ENCODE measurements around the gene GNRHR.
"Not testable (repeated sequence)": the region's sequence is repeated elsewhere in the genome, so short reads cannot be mapped to it uniquely, and the experiment has no call there.

GNRHR gene, protein sequence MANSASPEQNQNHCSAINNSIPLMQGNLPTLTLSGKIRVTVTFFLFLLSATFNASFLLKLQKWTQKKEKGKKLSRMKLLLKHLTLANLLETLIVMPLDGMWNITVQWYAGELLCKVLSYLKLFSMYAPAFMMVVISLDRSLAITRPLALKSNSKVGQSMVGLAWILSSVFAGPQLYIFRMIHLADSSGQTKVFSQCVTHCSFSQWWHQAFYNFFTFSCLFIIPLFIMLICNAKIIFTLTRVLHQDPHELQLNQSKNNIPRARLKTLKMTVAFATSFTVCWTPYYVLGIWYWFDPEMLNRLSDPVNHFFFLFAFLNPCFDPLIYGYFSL

DNA sequence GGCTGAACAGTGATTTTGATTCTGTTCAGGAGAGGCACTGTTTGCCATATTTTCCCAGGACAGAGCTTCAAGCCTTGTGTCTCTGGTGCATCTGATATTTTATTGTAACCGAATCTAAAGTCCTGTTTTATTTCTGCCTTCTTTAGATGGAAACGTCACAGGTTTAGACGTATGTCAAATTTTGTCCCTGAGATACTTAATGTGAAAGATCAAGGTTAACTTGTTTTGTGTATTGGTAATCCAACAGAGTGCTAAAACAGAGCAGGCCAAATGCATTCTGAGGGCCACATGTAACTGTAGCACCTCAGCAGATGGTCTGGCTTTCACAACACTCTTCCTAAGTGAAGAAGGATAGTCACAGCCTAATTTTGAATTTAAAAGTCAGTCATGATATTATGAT, at the start of gene GNRHR:
Gene GNRHR (minus strand): TSS at position 101 of the 400 bp plus-strand sequence. CDS start 53 bp downstream, at position 48.
- no peak for DNase-seq (ENCODE audit: low spot score)

DNA sequence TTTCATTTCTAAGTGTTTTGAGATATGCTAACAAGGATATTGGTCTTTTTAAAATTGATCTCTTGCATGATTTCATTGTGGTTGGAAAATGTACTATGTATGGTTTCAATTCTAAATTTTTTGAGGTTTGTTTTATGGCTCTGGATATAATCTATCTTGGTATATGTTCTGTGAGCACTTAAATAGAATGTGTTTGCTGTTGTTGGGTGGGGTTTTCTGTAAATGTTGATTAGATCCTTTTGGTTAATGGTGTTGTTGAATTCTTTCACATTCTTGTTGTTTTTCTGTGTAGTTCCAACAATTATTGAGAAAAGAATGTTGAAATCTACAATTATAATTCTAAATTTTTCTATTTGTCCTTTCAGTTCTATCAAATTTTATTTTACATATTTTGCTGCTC, 42.6 kb upstream of the GNRHR start:
- no peak for DNase-seq (ENCODE audit: low spot score)

DNA sequence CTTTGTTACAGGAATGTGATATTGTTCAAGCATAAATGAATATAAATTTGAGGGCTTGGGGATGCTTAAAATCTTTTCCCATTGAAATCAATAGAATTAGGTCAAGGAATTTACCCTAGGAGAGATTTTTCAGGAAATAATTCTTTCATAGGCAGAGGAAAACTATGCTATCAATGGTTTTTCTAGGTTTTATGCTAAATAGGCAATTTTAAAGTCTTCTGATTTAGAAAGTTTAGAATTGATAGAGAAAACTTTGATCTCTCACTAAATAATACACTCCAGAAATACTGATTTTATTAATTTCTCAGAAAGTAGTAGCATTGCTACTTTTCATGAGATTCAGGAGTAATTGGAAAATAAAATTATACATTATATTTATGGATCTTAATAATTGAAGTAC, 36.5 kb upstream of the GNRHR start:
- no peak for DNase-seq (ENCODE audit: low spot score)

DNA sequence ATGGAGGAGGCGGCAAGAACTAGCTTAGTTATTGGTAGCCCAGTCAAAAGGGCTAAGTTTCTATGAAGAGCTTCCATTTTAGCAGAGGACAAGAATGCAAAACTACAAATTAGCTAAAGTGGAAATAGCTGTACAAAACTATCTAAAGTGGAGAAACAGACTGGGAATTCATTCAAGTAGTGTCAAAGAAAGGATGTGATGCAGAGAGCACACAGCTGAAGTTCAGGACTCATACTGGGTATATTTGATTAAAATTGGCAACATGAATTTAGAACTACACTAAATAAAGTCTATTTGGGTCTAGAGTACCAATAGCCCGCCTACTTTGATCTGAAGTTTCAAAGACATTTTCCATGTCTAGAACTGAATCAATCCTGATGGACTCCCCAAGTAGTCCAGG, 33.1 kb upstream of the GNRHR start:
- DNase-seq (ENCODE audit: low spot score) = no peak

DNA sequence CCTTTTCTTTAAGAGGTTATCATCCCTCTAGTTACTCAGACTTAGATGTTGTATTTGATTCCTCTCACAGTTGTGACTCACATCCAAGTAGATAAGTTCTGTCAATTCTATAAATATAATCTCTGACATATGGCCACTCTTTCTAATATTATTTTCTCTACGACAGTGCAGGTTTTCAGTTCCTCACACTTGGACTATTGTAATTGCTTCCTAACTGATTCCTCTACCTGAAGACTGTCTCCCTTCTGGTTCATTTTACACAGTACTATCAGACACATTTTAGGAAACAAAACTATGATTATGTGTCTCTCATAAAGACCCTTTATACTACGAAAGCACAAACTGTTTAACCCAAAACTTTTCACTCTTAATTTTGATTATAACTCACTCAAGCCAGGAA, 31.3 kb upstream of the GNRHR start:
- no peak for DNase-seq (ENCODE audit: low spot score)

DNA sequence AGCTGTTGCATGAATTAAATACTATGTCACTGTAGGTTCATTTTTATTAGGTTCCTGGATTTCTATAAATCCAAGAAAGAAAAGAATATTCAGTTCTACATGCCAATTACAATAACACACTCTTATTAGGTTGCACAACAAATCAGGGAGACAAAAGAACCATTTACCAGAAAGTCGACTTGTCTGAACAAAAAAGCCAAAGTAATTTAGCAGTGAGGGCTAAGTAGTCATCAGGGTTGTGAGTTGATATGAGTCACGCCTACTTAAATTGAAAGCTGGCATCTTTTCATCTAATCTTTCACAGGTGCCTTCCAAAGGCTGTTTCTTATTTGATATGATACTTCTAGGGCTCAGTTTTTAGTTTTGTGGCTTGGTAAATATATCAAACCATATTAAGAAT, 25.4 kb upstream of the GNRHR start:
- no peak for DNase-seq (ENCODE audit: low spot score)

DNA sequence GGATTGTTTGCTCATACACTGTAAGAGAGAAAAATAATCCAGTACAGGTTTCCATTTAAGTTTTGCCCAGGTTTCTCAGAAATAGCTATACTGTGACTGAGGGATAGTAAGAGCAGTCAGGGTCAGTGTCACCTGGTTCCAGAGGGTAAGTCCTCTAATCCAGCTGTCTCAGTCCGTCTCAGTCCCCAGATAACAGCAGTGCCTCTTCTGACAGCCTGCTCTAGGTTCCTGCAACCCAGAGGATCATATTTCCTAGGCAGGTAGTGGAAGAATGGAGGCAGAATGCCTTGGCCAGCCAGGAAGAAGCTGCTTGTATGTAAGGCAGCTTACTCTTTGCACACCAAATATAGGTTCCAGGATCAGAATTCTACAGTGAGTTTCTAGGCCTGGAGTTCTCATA, 22.6 kb upstream of the GNRHR start:
- no peak for DNase-seq (ENCODE audit: low spot score)

DNA sequence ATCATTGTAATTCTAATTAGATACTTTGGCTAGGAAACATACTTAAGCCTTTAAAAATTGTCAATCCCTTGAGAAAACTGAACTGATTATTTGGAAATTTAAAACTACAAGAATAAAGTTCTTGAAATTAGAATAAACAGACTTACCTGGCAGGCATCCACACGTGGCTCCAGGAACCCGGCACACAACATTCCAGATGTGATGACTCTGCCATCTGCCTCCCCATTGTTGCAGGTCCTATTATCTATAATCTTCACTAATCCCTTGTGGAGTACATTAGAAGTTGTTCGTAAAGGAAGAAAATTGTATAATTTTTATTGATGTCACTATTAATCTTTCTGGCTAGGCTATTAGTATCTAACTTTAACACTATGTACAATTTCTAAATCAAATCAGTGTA, 16.2 kb upstream of the GNRHR start:
- no peak for DNase-seq (ENCODE audit: low spot score)

DNA sequence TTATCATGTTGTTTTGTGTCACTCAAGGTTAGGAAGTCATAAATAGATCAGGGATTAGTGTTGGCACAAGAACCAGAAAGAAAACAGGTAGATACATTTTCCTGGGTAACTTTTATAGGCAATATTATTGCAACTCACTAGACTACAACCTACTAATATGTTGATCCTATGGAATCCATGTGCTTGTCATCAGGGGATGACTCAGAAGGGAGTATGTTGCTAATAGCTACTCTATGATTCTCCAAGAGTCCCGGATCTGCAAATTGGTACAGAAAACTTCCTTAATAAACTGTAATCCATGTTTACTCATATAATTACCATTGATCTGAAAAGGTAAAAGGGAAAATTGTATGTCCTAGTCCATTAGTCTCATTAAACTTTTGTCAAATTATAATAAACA, 11.7 kb upstream of the GNRHR start:
- DNase-seq (ENCODE audit: low spot score) = no peak

DNA sequence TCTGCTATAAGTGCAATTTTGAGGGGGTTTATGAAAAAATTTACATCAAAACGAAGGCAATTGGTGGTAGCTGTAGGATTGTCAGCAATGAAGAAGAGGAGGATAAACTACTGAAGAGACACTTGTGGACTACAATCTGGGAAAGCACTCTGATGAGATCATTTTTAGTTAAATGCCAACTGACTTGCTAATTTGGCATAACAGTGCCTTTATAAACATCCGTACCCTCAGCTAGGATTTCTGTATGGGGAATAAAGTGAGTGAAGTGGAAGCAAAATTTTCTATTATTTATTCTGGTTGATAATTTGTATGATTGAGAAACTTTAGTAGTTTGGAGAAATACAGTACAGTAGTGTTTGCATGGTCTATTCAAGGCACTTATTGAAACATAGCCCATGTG, 11.2 kb upstream of the GNRHR start:
- DNase-seq (ENCODE audit: low spot score) = no peak

DNA sequence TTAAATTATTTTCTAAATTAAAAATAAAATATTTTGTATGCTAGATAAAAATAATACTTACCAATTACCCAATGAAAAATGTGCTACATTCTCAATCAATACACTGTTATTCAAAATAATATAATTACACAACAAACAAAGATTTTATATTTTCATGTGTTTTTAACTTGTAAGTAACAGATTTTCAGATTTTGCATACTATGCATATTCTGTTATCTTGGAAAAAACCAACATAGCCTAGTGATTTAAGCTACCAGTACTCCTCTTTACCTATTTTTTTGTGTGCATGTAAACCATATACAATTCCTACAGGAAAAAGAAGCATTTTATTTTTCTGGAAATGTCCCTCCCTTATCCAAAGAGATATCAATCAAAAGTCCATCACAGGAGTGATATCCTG, 10.0 kb upstream of the GNRHR start:
- no peak for DNase-seq (ENCODE audit: low spot score)

DNA sequence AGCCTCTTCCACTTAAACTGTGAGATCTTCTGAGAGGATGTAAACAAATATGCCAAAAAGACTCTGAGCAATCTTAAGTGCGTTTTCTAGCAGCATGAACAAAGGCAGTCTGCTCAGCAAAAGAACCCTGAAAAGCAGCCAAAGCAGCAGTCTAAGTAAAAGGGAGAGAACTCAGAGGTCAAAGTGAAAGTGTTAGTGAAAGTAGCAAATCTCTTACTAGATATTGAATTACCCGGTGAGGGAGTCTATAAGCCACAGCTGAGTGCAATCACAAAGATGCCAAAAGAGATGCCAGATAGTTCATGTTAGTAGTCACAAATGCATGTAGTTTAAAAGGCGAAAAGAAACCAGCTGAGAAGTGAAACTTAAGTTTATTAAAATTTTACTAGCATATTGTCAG, 7.9 kb upstream of the GNRHR start:
- peak; percentile 11 for DNase-seq (ENCODE audit: low spot score)

DNA sequence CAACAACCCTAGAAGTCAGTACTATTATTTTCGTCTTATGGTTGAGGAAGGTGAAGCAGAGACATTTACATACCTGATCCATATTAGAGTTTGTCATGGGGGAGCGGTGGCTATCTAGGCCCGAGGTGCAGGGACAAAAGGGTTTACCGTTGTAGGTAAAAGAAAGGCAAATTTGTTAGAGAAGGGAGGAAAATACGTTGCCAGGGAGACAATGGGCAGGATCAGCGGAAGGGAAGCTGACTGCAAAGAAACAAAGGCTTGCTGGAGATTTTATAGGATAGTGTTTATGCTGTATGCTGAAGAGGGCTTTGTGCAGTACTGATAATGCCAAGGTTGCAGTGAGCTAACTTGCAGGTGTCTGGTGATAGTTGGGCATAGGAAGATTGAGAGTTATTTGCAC, 2.8 kb upstream of the GNRHR start:
- DNase-seq (ENCODE audit: low spot score) = not testable (repeated sequence)

DNA sequence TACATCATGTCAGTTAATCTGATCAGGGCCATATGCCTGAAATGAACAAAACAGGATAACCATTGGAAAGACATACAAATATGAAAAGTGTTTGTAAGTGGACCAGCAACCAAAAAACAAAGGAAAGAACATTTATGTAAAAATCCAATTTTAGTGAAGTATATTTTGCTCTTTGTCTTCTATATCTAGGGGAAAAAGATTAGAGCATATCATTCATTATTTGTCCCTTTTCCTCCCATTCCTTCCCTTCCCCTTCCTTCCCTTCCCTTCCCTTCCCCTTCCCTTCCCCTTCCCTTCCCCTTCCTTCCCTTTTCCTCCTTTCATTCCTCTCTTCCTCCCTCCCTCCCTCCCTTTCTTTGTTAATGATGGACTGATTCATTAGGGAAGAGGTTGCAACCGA, 1.8 kb upstream of the GNRHR start:
- no peak for DNase-seq (ENCODE audit: low spot score)

DNA sequence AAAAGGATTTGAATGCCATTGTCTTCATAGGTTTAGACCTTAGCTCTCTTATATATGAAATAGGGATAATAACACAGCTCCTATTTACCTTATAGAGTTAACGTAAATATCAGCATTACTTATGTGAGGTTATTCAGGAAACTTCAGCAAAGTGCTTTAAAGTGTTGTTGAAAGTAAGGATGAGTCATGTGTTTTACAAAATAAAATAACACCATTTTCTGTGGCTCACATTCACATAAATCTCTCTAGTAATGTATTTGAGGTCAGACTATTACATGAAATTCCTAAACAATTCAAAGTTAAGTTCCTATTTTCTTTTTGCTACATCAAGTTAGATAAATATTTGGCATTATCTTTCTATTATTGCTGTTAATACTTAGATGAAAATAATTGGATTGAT, 2.9 kb downstream of the GNRHR start:
- peak; percentile 7 for DNase-seq (ENCODE audit: low spot score)

DNA sequence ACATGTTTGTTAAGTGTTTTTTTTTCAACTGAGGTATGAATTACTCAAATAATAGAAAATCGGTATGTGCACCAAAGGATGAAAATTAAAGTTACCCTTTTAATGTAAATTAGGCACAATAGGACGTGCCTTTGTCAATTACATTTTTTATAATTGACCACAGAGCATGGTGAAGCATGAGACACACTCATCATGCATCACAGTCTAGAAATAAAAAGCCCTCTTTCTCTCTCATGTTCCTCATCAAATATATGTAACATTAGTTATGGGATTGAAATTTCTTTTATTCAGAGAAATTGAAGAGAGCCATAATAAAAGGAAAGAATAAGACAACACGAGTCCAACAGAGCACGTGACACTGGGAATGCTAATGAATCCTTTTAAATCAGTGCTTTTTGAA, 3.5 kb downstream of the GNRHR start:
- DNase-seq (ENCODE audit: low spot score) = no peak

DNA sequence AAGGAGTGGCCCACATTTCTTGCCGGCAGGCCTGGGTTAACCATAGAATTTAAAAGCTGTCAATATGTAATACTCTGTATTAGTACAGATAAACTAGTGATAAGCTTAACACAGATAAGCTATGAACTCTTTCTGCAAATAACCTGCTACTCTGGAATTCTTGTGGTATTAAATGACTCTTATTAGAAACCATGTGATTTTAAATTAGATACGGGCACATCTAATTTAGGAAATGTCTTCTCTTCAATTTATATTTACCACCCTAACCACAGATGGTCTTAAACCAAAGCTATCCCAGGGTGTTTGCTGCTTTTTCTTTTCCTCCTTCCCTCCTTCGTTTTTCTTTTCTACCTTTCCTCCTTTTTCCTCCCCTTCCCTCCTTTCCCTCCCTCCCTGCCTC, 4.9 kb downstream of the GNRHR start:
- DNase-seq (ENCODE audit: low spot score) = no peak

DNA sequence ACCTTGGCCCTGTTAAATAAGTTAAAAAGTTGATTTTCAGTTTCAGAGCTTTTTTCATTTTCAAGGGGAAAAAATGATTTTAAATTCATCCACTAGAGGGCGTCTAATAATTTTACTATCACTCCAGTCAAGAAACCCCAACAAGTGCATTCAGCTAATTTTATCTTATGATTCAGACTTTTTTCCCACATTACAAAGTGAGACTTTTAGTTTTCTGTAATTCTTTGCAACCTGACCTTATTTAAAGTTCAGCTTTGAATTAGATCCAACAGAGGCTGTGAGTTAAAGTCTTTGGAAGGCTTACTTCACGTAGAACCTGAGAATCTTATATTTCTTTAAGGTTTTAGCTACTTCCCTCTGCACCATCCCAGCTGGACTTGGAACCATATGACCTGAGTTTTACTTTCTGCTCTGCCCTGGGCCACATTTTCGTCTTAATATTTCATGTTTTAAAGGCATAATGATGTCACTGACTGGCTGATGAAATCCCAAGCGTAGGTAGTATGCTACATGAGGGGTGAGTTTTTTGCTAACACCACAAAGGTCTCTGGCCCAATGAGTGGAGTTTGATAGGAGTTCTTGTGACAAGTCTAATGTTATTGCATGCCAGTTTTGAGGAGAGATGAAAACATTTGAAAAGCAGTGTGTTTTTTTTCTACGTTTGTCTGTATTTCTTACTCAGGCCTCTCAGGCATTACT, 7.2 kb downstream of the GNRHR start:
- peak; percentile 29 for DNase-seq (ENCODE audit: low spot score)

DNA sequence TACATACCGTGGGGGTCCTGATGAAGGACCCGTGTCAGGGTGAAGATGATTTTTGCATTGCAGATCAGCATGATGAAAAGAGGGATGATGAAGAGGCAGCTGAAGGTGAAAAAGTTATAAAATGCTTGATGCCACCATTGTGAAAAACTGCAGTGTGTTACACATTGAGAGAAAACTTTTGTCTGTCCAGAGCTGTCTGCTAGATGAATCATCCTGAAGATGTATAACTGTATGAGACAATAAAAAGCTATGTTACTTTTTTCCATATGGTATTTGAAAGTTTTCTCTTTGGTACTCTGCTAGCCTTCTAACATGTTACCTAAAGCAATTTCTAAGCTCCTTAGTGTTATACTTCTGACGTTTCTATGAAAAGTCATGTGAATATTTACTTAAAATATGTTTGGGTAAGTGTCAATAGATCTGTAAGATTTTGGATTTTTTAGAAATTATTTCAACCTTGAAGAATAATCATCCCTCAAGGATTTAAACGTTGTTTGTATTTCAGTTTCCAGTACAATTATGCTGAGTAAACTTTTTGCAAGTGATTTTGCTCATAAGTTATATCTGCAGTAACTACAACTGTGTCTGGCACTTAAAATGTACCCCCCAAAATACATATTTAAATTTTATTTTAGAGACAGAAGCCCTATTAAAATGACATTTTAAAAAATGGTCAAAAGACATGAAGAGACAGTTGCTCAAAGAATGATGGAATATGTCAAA, 9.5 kb downstream of the GNRHR start:
- DNase-seq (ENCODE audit: low spot score) = no peak

DNA sequence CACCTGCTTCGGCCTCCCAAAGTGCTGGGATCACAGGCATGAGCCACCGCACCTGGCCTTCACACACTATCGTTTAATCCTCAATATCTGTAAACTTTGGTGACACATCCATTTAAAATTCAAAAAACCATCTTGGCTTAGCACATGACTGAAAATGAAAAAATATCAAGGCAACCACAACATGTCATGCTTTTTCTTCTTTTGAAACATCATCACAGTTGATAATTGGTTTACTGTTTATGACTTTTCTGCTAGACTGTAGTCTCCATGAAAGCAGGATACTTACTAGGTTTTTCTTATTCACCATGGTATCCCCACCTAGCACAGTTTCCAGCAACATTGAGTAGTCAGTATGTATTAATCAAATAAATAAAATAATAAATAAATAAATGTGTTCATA, 11.0 kb downstream of the GNRHR start:
- no peak for DNase-seq (ENCODE audit: low spot score)

DNA sequence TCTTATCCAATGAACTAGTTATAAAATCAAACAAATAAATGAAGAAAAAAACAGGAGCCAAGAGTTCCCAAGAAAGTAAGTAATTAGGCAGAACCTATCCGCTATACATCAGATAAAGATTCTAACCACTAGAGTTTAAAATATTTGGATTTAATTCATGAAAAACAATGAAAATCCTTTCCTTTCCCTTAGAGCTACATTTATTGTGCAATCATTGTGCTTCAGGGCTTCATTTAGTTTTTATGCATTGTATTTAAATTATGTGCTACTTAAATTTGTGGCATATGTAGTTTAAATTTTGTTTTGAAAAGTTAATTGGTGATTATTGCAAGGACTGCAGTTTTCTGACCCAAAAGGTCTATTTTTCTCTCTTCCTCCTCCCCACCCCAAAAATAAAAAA, 17.9 kb downstream of the GNRHR start:
- no peak for DNase-seq (ENCODE audit: low spot score)

DNA sequence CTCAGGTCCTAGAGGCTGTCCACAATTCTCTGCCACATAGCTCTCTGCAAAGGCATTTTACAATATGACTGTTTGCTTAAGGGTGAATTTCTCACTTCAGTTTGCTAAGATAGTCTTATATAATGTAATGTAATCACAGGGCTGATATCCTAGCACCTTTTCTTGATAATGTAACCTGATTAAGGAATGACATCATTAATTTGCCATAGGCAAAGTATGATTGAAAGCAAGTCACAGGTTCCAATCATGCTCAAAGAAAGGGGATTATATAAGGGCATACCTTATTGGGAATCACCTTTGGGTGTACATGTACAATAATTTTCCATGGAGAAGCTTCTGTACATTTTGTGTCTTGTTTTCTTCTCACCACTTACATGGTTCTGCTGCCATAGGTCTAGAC, 18.9 kb downstream of the GNRHR start:
- no peak for DNase-seq (ENCODE audit: low spot score)

DNA sequence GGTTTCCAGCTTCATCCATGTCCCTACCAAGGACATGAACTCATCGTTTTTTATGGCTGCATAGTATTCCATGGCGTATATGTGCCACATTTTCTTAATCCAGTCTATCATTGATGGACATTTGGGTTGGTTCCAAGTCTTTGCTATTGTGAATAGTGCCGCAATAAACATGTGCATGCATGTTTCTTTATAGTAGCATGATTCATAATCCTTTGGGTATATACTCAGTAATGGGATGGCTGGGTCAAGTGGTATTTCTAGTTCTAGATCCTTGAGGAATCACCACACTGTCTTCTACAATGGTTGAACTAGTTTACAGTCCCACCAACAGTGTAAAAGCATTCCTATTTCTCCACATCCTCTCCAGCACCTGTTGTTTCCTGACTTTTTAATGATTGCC, 23.7 kb downstream of the GNRHR start:
- DNase-seq (ENCODE audit: low spot score) = not testable (repeated sequence)
